HG02943 (cell line): ENCODE data around the gene CLN5.

Experiments
- ATAC-seq: cut with Tn5 transposase; IDR thresholded peaks from one replicate; pipeline ENCODE4 v1.9.1; 2021; ENCODE audit warnings: mild to moderate bottlenecking, low read depth, moderate library complexity; ENCODE audit not compliant: unreplicated experiment

Gene CLN5

DNA sequence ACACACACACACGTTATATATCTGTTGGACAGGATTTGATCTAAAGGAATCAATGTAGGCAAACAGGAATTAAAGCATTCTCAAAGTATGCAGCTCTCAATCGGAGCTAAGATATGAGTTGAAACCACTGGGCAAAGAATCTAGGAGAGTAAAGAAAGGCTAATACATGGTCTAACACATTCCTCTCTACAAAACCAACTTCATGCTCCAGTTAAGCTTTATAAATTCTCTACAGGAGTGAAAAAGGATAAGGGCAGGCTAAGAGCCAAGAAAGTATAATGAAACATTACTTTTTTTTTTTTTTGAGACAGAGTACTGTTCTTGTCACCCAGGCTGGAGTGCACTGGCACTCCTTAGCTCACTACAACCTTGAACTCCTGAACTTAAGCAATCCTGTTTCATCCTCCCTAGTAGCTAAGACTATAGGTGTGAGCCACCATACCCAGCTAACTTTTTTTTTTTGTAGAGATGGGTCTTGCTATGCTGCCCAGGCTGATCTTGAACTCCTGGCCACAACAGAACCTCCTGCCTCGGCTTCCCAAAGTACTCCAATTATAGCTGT is 24.5 kb downstream of the CLN5 start:
- ATAC-seq: no peak

DNA sequence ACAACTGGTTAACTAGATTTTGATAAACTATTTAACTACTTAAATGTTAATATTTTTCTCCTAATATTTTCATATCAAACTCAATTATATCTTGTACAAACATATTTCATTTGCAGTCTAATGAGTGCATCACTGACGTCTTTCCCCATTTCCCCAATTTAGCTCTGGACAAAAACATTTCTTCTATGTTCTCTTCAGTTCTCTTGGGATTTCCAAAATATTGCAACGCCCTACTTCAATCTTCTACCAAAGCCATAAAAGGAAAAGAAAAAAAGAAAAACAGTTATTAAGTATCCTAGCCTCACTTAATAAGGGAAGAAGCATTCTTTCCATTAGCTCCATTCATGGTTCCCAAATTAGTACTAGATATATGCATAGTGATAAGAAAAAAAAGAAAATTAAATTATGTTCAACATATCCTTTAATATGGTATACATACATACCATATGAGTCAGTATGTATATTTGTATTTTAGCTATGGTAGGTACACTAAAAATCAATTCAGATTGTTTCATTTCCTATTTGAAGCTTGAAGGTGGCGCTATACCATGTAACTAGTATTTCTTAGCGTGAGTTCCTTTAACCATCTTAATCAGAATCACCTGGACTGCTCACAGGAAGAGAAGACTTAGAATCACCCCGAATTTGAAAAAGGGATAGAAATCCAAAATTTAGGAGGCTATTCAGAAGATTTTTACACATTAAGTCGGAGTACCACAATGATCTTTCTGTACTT is 25.2 kb downstream of the CLN5 start:
- no peak for ATAC-seq

DNA sequence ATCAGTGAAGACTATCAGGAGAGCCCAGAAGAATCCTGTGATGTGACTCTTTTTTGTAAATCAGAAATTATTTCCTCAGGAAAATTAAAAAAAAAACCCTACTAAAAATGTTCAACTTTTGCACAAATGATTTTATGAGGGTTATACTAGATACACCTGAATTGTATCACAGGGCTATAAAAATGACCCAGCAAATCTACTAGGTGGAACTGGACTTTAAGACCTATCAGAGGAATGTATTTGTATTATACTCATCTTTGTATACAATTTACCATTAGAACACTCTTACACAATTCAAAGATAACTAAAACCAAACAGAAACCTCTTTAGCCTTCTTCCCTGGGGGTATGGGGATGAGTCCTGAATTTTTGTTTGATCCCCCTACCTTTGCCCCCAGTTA is 27.9 kb downstream of the CLN5 start:
- no peak for ATAC-seq

DNA sequence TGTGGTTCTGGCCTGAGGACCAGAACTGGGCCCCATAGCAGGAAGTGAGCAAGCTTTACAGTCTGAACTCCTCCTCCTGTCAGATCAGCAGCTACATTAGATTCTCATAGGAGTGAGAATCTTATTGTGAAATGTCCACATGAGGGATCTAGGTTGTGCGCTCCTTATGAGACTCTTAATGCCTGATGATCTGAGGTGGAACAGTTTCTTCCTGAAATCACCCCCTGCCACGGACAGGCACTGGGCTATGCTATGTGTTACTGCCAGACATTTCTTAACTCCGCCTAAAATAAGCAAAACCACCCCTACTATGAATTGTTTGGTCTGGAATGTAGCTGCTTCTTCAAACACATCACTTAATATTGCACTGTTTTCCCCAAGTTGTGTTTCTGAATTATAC is 30.5 kb downstream of the CLN5 start:
- ATAC-seq: no peak

DNA sequence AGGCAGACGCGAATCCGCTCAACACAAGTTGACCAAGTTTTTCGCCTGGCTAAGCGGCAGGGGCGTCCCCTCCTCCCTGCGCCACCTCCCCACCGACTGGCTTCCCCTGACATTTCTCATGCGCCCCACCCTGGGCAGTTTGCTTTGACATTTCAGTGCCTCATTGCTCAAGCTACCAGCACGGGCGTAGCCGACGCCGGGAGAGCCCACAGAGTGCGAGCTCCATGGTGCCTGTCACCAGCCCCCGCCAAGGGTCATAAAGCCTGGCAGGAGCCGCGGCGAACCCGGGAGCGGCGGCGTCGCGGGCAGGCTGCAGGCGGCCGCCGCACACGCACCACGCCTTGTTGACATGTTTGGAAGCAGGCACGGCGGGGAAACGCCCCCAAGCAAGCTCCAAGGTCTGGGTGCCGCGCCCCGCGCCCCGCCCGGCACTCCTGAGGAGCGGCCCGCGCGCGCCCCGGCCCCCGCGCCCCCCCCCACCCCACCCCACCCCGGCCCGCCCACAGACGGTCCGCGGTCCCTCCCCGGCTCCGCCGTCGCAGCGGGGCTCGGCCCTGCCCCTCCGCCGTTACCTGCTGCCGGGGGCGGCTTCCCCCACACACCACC is 34.5 kb downstream of the CLN5 start:
- peak; percentile 48 for ATAC-seq

DNA sequence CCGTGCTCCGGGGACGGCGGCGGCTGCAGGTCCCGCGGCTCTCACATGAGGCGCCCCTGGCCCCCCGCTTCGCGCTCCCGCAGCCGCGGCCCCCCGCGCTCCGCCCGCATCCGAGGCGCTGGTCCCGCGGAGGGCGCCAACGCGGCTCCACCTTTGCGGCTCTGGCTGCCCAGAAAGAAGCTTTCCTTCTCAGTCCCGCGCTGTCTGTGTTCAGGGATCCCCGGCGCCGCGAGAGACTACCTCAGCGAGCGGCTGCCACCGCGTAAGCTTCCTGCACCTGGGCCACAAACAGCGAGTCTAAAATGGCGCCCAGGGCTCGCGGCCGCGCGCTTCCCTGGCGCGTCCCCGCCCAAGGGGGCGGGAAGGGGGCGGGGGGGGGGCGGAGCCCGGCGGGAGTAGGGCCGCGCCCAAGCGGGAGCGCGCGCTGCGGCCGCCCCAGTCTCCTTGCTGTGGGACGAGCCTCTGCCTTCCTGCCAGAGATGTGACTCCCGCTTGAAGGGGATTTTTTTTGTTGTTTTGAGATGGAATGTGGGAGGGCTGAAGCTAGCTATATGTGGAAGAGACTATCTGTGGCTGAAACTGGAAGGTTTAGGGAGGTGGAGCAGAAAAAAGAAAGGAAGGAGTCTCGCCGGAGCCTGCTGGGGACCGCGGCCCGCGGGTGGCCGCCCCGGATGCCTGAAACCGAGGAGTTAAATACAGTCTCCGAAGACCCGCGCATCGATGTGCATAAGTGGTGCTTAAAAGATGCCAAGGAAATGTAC is 35.2 kb downstream of the CLN5 start, which contains the start of gene FBXL3:
FBXL3 (minus strand) TSS at position 299 of the 761 bp plus-strand sequence. CDS start 5,299 bp downstream, outside the sequence.
- ATAC-seq: peak; percentile 60

DNA sequence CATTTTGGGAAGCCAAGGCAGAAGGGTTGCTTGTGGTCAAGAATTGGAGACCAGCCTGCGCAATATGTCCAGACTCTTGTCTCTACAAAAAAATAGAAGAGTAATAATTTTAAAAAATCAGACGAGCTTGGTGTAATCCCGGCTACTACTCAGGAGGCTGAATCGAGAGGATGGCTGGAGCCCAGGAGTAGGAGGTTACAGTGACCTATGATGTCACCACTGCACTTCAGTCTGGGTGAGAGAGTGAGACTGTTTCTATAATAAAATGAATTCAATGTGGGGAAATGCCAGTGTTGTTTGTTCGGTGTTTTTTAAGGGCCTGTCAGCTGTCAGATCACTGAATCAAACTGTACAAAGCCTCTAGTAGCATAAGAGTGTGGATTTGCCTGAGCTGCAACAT is 36.3 kb downstream of the CLN5 start:
- ATAC-seq: no peak

DNA sequence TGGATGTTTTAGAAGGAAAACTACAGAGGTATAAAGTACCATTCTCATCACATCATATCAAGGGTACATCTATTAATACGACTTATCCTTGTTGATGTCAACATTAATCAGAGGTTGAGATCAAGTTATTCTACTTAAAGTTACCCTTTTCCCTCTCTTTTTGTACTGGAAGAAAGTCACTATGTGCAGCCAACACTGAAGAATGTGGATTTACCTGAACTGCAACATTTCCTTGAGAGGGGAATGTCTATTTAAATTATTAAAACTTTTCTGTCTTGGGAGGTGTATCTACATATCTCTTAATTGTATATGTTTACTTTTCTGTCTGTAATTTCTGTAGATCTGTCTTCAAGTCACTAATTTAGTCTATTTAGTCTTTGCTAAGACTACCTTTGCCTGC is 37.6 kb downstream of the CLN5 start:
- no peak for ATAC-seq

DNA sequence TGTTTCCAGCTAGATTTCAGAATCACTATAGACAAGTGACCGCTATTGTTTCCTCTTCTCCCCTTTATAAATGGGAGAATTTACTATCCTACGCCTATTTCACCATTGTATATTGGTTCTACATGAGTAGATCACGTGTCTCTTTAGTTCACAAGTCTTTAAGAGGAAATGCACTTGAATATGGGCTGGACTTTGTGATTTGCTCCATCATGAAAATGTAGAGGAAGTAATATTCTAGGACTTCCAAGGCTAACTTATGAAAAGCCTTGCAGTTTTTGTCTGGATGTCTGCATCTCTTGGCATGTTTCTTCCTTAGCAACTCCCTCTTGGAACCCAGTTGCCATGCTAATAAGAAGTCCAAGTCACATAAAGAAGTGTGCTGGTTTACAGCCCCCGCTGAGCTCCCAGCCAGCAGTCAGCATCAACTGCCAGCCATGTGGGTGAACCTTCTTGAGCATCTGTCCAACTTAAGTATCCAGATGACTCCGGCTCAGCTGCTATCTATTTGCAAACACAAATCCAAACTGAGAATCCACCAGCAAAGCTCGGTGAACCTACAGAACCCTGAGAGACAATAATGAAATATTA is 39.9 kb downstream of the CLN5 start:
- ATAC-seq: no peak

DNA sequence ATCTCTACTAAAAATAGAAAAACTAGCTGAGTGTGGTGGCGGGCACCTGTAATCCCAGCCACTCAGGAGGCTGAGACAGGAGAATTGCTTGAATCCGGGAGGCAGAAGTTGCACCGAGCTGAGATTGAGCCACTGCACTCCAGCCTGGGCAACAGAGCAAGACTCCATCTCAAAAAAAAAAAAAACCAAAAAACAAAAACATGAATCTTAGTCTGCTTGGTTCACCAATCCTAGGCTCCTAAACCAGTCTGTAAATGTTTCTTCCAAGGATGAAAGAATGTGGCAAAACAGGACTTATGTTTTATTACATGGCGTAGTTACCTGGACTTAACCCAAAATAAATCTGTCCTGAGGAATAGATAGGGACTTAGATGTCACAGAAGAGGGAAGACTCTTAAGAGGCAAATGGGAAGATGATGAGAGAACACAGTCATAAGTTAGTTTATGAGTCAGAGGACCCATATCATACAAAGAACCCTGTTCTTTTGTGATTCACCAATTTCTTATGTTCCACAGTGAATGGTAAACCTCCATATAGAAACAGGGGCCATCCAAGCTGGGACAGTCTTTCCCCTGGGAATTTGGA is 41.9 kb downstream of the CLN5 start:
- ATAC-seq: no peak

DNA sequence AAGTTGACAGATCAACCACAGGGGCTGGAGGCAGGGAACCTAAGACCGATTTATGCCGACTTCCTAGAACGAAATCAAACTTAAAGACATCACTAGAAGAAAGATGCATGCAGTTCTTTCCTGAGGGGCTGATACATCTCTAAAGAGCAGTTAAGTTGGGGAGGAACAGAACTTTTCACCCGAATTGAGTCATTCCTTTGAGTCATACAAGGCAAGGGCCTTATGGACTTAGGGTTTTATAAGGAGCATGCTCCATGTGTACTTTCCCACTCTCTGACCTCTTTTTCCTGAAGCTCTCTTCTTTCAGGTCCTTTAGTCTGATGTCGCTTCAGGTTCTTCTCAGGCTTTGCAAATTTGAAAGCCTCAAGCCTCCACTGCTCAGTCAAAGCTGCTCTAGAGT is 43.0 kb downstream of the CLN5 start:
- no peak for ATAC-seq

DNA sequence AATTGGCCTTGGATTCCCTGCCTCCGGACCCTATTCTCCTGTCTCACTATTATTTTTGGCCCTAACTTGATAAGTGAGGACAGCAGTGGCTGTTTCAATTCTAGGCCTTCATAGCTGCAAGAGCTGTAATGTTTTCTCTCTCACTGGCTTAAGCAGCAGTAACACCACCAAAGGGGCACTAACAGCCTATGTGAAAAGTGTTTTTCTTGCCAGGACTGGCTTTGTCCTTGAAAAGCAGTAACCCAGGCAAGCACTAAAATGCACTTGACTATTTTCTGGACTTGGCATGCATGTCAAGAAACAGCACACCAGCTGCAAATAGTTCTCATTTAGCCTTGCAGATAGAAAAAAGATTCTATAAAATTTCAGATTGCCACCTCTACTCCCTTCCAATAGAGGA is 44.4 kb downstream of the CLN5 start:
- no peak for ATAC-seq

DNA sequence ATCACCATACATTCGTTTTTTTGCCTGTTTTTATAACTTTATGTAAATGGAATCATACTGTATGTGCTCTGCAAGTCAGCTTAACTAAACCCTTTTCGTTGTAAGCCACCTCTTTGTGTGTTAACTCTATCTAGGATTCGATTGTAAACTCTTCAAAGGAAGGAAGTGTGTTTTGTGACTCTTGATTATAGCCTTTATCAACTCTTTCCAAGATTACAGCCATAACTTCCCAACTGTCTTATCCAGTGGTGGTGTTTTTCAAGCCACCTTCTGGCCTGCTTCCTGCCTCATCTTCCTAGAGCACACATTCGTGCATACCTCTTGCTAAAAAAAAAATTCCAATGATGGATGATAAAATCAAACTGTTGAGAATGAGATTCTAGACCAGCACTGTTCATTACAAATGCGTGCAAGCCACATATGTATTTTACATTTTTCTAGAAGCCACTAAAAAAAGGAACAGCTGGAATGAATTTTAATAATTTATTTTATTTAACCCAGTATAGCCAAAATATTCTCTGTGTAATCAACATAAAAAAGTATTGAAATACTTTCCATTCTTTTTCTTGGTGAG is 47.1 kb downstream of the CLN5 start:
- no peak for ATAC-seq

DNA sequence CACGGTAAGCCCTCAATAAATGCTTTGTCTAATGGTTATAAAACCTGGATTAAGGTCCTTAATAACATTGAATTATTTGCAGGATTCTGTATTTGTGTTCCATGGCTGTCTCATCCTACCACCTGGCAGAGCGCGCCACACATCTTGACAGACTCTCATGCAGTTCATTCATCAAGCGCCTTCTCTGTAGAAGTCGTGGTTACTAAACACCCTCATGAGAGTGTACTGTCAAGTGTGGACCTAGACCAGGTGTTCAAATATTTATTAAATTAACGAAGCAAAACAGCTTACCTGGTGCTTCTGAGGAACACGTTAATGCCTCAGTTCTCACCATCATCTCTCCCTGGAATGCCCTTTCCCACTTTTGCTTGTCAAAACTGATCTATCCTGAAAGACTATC is 48.2 kb downstream of the CLN5 start:
- ATAC-seq: no peak

DNA sequence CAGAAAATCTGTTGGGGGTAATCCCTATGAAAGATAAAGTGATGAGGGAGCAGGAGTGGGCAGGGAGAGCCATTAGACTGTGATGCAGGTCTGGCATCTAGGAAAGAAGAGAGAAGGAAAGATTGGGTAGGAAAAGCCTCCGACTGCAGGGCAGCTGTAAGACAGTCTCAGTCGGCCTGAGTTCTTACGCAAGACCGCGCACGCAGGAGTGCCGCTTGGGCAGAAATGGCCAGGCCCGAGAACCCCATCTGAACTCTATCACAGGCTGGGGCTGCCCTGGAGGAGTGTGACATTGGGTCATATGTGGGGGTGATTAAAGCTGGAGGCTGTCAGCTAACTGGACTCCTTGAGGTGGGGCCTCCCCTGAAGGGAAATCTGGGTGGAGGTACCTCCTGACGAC is 49.0 kb downstream of the CLN5 start:
- ATAC-seq: no peak

DNA sequence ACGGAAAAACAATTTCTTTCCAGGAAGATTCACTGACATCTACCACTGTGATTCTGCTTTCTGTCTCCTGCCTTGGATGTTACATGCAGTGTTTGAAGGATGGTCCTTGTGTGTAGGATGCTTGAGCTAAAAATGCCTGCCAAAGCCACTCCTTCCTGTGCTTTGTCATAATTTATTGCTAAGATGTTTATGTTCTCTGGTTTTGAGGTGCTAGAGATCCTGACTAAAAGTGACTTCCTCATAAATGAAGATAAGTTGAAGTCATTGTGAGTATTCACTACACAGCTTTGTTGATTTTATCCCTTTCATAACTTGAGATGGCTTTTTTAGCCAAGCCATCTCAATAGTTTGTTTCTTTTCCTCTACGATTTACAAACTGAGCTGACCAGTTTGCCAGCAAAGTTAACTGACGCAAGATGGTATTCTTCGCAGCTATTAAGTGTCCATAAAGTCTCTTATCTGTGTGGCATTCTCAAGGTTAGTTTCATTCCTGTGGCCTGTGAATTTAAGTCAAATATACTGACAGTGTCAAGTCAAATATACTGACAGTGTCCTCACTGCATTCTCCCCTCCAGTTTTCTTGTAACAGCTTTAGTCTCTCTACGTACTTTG is 50.8 kb downstream of the CLN5 start:
- no peak for ATAC-seq

DNA sequence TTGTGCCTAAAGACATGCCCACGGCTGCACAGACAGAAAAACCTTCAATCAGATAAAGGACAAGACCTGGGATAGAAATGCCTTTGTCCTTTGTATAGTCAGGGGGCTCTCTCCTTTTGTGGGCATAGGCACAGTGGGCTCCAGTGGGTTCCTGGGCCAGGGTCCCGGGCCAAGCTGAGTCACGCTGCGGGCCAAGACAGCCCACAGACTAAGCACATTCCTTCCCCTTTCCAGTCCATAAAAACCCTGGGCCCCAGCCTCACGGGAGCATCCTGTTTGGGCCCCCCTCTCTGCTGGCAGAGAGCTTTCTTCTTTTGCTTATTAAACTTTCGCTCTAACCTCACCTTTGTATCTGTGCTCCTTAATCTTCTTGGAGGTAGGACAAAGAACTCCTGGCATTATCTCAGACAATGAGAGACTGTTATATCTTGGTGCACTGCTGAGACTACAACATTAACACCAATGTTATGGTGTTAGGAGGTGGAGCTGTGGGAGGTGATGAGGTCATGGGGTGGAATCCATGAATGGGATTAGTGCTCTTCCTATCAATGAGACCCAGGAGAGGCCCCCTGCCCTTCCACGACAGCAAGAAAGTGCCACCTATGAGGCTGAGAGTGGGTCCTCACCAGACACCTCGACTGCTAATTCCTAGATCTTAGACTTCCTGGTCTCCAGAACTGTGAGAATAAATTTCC is 55.9 kb downstream of the CLN5 start:
- no peak for ATAC-seq

DNA sequence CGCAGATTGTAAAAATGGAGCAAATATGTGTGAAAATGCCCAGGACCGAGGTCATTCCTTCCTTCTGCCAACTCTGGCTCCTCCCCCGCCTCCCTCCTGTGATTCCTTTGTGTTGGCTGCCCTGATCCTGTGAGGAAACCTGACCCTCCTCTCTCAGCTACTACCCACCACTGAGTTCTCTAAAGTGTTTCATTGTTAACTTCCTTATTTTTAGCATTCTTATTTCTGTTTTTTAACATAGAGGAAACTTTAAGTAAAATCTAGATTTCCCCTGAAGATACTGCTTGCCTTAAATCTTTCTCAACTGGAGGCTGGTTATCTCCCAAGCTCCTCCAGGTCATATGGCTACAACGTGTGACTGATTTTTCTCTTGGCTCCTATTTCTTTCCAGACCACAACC is 56.8 kb downstream of the CLN5 start:
- no peak for ATAC-seq

DNA sequence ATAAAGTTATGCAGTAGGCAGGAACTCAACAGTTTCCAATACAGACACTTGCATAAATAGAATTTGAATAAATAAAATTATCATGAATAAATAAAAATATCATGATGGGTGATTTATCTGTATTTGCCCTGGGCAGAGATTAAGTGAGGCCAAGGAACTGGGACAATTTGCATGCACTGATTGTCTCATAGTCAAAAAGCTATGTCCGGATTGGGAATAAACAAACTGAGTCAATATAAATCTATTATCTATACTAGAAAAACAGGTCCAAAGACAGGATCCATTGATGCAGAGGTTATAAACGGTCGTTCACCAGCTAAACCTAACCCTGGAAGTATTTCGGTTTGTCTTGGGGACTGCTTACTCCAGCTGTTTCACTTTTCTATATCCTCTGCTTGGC is 61.3 kb downstream of the CLN5 start:
- no peak for ATAC-seq
